GM19025 (cell line): ENCODE measurements around the gene KRT71.

ENCODE experiments used
- ATAC-seq: cut with Tn5 transposase; IDR thresholded peaks from one replicate; pipeline ENCODE4 v1.9.1; 2021; ENCODE audit warnings: mild to moderate bottlenecking, low read depth, moderate library complexity; ENCODE audit not compliant: unreplicated experiment

The KRT71 gene

GRCh38 chr12:52523824-52524223 is 29.1 kb downstream of the KRT71 start:
- ATAC-seq: no peak

- no peak for ATAC-seq
These were observed 30.5 kb downstream of the KRT71 start for GRCh38 chr12:52522346-52523011.

- ATAC-seq: no peak
These were observed 31.2 kb downstream of the KRT71 start for GRCh38 chr12:52521568-52522266.

GRCh38 chr12:52521175-52521567 is 31.8 kb downstream of the KRT71 start:
- ATAC-seq: no peak

- no peak for ATAC-seq
These were observed 32.9 kb downstream of the KRT71 start, which contains the start of gene KRT5 for GRCh38 chr12:52519826-52520662. Gene KRT5, minus strand, starts transcription at chr12:52520394. Its CDS starts 98 bp downstream, at chr12:52520296.

- no peak for ATAC-seq
These were observed 33.6 kb downstream of the KRT71 start for GRCh38 chr12:52519387-52519703.

- ATAC-seq: no peak
These were observed 34.2 kb downstream of the KRT71 start for GRCh38 chr12:52518574-52519386.

GRCh38 chr12:52517888-52518287 is 35.1 kb downstream of the KRT71 start:
- no peak for ATAC-seq

- ATAC-seq: no peak
These were observed 35.7 kb downstream of the KRT71 start for GRCh38 chr12:52517005-52517835.

GRCh38 chr12:52515927-52516831 is 36.8 kb downstream of the KRT71 start:
- no peak for ATAC-seq

GRCh38 chr12:52515319-52515646 is 37.7 kb downstream of the KRT71 start:
- ATAC-seq: no peak

- no peak for ATAC-seq
These were observed 38.2 kb downstream of the KRT71 start for GRCh38 chr12:52514471-52515318.

- ATAC-seq: no peak
These were observed 39.2 kb downstream of the KRT71 start for GRCh38 chr12:52513736-52514135.

- ATAC-seq: no peak
These were observed 44.7 kb downstream of the KRT71 start for GRCh38 chr12:52508211-52508610.

- no peak for ATAC-seq
These were observed 45.9 kb downstream of the KRT71 start for GRCh38 chr12:52506858-52507715.

- no peak for ATAC-seq
These were observed 50.1 kb downstream of the KRT71 start for GRCh38 chr12:52502877-52503276.

- no peak for ATAC-seq
These were observed 51.5 kb downstream of the KRT71 start for GRCh38 chr12:52501490-52501889.
